Stimulated activated CD4-positive, alpha-beta T cell treated with anti-CD3 and anti-CD28 coated beads, Interleukin-12 subunit alpha, Interleukin-12 subunit beta, amount 100 ng/mL, for 48 hours (primary cell): ENCODE measurements around the gene COA7.
"Not testable (repeated sequence)": the region's sequence is repeated elsewhere in the genome, so short reads cannot be mapped to it uniquely, and the experiment has no call there.

Experiments used
- DNase-seq, 3 donors: peaks; one replicate each; pipeline ENCODE4 v3.0.0-alpha.2; 2020; ENCODE audit warnings: low read depth in 2 of 3, low spot score in 1 of 3

COA7 gene

GRCh38 chr1:52697795-52698674, at the start of gene COA7:
TSS of gene COA7 (minus strand) at chr1:52698347. CDS start at chr1:52698326, 21 bp downstream.
- DNase-seq = peak; percentile 41 to 76 (median 50)

- no peak for DNase-seq
Measured at GRCh38 chr1:52747450-52747849, 49.3 kb upstream of the COA7 start.

- DNase-seq = no peak
Measured at GRCh38 chr1:52746189-52746588, 48.0 kb upstream of the COA7 start.

GRCh38 chr1:52741259-52741658, 43.1 kb upstream of the COA7 start:
- no peak for DNase-seq

GRCh38 chr1:52739699-52740467, 41.7 kb upstream of the COA7 start:
- no peak for DNase-seq

GRCh38 chr1:52738893-52739292, 40.7 kb upstream of the COA7 start:
- DNase-seq = no peak

- DNase-seq = no peak
Measured at GRCh38 chr1:52738148-52738547, 40.0 kb upstream of the COA7 start.

- DNase-seq = not testable (repeated sequence)
Measured at GRCh38 chr1:52735371-52735770, 37.2 kb upstream of the COA7 start.

- DNase-seq = no peak
Measured at GRCh38 chr1:52733368-52733767, 35.2 kb upstream of the COA7 start.

- no peak for DNase-seq
Measured at GRCh38 chr1:52727956-52728656, 30.0 kb upstream of the COA7 start.

GRCh38 chr1:52727114-52727586, 29.0 kb upstream of the COA7 start:
- peak in 1 of 3 donors; percentile 8 for DNase-seq

GRCh38 chr1:52726265-52727113, 28.3 kb upstream of the COA7 start, which contains the start of gene ZYG11B:
TSS of gene ZYG11B (plus strand) at chr1:52726453. CDS start at chr1:52726654, 201 bp downstream.
- peak; percentile 78 to 93 (median 86) for DNase-seq

GRCh38 chr1:52725903-52726264, 27.7 kb upstream of the COA7 start:
- DNase-seq = no peak

- no peak for DNase-seq
Measured at GRCh38 chr1:52723260-52723659, 25.1 kb upstream of the COA7 start.

- DNase-seq = not testable (repeated sequence)
Measured at GRCh38 chr1:52715296-52715695, 17.1 kb upstream of the COA7 start.

GRCh38 chr1:52713590-52713989, 15.4 kb upstream of the COA7 start:
- no peak for DNase-seq

- no peak for DNase-seq
Measured at GRCh38 chr1:52709016-52709415, 10.9 kb upstream of the COA7 start.

GRCh38 chr1:52707927-52708655, 9.9 kb upstream of the COA7 start:
- DNase-seq = no peak
